HG02970 (cell line): ENCODE measurements around the gene E2F4.

Source experiments
- ATAC-seq: cut with Tn5 transposase; IDR thresholded peaks from one replicate; pipeline ENCODE4 v1.9.1; 2021; ENCODE audit warnings: mild to moderate bottlenecking, moderate library complexity, moderate number of reproducible peaks; ENCODE audit not compliant: unreplicated experiment, low FRiP score

E2F4 gene, protein sequence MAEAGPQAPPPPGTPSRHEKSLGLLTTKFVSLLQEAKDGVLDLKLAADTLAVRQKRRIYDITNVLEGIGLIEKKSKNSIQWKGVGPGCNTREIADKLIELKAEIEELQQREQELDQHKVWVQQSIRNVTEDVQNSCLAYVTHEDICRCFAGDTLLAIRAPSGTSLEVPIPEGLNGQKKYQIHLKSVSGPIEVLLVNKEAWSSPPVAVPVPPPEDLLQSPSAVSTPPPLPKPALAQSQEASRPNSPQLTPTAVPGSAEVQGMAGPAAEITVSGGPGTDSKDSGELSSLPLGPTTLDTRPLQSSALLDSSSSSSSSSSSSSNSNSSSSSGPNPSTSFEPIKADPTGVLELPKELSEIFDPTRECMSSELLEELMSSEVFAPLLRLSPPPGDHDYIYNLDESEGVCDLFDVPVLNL

DNA sequence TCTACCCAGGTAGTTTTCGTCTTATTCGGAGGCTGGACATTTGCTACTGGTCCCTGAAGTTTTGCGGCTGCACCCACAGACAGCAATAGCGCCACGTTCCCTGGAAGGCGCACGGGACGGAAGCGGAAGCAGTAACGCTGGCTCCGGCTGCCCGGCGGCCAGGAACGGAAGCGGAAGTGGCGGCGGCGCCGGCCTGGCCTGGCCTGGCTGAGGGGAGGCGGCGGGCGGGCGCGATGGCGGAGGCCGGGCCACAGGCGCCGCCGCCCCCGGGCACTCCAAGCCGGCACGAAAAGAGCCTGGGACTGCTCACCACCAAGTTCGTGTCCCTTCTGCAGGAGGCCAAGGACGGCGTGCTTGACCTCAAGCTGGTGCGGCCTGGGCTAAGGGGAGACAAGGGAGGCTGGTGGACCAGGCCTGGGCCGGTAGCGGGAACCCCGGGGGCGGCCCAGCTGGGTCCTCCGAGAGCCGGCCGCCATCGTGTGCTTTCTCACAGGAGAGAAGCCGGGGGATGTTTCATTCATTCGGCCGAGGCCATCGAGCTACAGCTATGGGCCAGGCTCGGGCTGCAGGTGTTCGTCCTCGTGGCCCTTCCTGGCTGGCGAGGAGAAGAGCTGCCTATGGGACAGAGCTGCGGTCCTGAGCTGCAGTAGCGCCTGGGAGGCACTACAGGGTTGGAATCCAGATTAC is at the start of gene E2F4:
E2F4 (plus strand) TSS at position 161 of the 687 bp plus-strand sequence; CDS start at position 234, 73 bp downstream.
- peak; percentile 79 for ATAC-seq

DNA sequence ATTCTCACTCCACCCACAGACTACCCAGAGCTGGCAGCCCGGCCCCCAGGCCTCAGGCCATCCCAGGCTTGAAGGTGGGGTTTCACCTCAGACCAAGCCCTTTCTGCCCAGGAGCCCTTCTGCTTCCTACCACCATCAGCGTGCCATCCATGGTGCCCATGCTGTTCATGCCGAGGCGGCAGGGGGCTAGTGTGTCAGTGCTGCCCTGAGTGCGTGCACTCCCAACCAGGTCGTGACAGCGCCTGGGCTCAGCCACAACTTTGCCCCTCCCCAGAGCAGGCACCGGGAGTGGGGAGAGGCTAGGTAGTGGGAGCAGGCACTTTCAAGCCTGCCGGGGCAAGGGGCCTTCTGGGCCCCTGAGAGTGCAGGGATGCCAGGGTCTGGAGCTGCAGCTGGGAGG is 49.6 kb upstream of the E2F4 start:
- no peak for ATAC-seq

DNA sequence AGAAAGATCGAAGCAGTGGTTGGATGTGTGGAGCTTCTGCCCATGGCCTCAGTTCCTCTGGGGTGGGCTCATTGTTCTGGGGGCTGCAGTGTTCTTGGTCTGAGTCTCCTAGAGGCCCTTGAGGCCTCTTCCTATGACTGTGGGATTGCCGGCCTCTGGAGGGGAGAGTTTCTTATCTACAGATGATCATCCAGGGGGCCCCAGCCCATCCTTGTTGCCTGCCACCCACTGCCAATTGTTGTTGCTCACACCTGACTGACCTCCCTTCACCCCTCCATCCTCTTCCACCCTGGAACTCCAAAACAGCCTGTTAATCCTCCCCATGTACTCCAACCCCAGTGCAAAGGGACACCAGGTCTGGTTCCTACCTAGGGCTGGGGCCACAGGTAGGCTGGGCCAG is 47.0 kb upstream of the E2F4 start:
- ATAC-seq, result no peak

DNA sequence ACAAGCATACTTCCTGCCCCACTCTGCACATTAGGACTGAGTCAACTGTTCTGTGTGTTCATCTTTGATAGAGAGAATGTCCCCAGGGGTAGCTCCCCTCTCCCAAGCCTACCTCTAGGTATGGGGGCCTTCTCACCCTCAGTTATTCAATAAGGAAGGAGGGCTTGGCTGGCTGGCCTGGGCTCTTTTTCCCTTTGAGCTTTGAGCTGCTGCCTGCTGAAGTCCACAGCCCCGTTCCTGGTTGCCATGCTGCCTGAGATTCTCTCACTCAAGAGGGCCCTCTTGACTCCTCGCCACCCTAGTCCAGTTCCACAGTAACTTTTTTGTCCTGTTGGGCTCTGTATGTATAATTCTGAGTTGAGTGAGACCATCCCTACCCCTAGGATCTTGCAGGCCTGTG is 46.2 kb upstream of the E2F4 start:
- no peak for ATAC-seq

DNA sequence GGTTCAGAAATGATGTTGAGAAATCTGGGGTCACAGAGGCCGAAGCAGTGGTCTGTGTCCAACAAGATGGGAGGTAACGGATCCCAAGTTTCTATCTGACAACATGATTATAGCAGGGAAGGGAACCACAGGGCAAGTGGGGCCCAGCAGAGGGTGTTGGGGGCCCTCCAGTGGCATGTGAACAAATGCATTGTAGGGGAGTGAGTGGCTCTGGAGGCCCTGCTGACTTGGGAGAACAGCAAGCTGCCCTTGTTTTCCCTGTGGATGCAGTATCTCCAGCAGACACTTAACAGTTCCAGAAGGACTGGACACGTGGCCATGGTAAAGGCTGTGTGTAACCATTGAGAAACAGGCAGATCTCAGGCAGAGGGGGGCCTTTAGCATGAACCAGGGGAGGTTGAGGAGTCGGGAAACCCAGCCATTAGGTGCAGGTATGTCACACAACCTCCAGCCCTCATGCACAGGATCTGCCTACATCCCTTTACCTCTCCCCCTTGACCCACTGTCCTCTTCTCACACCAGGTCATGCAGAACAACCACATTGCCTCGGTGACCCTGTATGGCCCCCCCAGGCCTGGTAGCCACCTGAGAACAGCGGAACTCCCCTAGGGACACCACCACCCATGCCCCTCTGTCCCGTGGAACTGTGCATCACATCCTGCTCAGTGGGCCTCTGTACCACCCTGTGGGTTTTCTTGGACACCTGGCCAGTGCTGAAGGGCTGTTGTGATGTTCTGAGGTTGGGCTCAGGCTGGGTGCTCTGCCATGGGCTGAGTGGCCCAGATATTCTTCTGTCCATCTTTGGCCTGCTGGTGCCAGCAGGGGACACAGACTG is 45.2 kb upstream of the E2F4 start:
- no peak for ATAC-seq

DNA sequence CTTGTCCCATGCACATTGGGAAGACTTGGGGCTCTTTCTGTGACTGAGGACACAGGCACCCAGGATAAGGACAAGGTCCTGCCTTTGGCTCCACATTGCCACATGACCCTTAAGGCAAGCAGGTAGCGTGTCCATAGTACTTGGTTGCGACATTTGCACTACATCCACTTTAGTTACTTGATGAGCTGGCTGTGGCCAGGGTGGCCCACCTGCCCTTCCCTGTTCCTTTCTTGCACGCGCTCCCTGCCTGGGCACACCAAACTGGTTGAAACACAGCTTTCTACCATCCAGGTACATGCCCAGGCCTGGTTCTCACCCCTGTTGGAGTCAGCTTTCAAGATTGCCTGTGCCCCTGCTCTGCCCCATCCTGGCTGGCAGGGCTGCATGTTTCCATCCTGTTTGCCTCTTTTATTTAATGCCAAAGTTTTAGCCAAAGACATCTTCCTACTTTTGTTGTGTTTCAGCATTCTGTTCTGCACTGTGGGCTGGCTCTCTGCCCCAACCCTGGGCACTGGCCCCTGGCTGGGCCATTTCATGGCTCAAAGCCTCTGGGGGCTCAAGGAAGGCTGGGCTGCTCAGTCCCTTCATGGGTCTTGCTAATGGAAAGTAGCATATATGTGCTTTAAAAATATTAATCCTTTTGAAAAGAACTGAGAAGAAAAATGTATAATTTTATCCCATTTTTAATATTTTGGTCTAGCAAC is 44.4 kb upstream of the E2F4 start:
- no peak for ATAC-seq

DNA sequence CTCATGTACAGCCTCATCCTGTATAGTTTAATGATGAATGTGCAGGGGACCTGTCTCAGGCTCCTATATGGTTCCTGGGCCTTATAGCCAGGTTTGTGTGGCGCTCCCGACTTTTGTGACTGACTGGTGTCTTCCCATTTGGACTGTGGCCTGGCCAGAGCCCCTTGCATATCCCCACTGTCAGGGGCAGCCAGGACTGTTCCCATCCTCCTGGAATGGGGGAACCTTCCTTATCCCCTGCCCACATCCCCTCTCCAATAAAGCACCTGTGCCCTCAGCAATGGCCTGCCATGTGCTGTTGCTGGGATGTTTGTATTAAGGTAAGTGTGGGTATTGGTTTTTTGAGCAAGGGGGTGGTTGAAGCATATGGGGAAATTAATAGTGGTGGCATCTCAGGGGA is 43.7 kb upstream of the E2F4 start:
- ATAC-seq, result no peak

DNA sequence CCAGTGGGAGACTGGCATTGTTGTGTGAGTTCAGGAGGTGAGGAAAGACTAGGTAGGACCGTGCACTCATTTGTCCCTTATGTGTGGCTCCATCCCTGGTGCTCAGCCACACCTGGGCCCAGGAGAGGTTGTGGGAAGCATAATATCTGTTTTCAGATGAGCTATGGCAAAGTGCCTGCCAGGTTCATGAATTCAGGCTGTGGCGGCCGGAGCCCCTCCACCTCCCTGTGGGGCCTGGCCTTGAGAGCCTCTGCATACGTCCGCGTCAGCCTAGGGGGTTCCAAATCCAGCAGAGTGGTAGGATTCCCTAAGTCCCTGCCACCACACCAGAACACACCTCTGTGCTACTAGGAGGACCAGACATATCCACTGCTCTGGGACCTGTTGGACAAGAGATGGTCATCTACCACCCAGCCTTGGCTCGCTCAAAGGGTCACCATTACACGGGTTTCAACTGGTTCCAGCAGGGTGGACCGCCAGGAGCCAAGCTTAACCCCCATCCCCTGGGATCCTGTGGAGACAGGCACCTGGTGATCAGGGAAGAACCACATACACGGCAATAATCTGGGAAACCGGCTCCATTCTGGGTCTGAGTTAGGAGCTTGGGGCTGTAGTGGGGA is 43.2 kb upstream of the E2F4 start:
- ATAC-seq, result no peak

DNA sequence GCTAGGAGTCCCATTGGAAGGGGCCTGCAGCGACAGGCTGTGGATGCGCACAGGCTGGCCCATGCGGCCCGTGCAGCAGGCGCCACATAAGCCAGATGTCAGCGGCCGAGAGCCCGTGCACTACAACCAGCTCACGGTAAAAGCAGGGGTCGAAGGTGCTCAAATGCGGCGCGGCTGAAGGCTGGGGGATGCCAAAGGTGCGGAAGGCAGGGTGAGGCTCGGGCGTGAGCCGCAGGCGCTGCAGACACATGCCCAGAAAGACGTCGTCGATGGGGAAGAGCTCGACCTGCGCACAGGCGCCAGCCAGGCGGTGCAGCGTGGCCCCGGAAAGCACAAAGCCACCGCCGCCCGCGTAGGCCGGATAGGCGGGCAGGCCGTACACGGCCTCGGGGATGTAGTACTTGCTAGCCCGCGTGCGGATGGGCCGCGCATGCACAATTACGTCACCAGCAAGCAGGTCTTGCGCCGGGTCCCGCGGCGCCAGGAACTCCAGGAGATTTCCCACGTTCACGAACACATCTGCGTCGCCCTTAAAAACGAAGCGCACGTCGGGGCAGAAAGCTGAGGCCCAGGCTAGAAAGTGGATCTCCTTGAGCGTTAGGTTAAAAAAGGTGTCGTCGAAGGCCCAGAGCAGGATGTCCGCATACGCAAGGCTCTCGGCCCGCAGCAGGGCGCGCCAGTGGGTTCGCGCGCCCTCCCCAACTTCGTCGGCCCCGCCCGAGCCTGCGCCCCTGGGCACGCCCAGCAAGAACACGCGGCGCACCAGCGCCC is 42.5 kb upstream of the E2F4 start:
- no peak for ATAC-seq

DNA sequence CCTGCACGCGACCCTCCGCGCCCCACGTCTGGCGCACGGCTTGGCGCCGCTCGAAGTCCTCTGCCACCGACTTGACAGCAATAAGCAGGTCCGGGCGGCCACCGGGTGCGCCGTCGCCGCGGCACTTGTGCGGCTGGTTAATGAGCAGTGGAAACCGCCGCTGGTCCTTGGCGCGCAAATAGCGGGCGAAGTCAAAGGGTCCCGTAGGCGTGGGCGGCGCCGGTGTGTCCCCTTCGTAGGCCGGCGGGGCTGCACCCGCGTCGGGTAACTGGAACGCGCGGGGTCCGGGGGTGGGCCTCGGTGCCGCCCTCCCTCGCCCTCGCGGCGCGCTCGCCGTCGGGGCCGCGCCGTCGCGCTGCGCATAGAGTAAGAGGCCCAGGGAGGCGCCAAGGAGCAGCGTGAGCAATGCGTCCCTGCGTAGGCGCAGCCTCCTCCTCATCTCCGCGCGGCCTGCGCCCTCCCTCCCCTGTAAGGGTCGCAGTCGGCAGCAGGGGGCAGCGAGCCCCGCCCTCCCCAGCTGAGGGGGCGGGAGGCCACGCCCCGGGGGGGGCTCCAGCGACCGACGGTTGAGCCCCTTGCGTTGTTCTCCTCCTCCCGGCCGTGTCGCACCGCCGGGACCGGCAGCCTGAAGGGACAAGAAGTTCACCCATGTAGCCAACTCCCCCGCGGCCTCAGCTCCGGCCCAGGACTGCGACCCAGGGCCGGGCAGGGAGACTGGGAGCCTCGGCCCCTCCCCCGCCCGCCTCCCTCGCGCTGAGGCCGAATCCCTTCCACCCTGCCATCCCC is 41.7 kb upstream of the E2F4 start:
- ATAC-seq, result no peak

DNA sequence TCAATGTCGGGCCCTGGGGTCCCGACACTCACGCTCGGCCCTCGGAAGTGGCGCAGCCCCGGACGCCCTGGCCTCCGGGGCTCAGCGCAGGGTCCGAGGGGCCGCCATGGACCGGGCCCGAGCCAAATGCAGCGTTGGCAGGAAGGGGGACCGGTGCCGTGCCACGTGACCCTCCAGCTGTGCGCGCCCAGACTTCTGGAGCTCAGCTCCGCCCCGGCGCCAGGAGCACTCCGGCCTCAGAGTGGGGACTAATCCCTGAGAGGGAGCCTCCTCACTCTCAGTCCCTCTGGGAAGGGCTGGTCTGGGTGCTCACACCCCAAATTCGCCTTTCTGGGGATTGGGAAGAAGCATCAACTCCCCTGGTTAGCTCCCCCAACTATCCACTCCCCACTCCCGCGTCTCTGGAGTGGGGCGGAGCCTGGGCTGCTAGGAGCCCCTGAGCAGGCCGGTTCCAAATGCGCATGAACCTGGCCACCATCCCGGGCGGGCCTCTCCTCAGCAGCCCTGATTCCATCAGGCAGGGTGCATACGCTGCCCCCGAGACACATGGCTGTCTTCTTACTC is 41.0 kb upstream of the E2F4 start, which contains the start of gene B3GNT9:
B3GNT9 (minus strand) TSS at position 166 of the 564 bp plus-strand sequence. CDS start 513 bp downstream, outside the sequence.
- ATAC-seq, result no peak

DNA sequence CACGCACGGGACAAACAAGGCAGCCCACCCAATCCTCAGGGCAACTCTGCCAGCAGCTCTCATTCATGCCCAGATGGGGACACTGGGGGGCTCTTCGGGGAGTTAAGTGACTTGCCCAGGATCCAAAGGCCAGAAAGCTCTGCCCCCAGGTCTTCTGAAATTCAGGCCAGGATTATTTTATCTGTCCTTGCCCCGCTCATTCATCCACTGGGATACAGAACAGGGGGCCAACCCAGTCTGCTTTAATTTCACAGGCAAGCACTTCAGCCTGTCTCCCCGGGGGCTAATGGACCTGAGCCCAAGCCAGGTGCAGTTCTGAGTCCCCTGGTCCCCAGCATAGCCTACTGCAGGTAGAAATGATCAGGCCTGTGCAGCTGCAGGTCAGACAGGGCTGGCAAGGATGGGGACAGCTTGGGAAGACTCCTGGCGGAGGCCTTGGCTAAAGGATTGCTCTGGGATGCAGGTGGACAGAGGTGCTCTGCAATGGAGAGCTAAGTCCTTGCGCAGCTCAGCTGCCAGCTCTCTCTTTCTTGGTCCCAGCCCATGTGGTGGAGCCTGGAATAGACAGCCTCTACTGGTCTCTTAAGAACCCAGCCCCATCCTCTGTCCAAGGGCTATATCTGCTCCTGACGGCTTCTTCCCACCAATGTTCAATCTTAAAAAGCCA is 40.4 kb upstream of the E2F4 start:
- no peak for ATAC-seq

DNA sequence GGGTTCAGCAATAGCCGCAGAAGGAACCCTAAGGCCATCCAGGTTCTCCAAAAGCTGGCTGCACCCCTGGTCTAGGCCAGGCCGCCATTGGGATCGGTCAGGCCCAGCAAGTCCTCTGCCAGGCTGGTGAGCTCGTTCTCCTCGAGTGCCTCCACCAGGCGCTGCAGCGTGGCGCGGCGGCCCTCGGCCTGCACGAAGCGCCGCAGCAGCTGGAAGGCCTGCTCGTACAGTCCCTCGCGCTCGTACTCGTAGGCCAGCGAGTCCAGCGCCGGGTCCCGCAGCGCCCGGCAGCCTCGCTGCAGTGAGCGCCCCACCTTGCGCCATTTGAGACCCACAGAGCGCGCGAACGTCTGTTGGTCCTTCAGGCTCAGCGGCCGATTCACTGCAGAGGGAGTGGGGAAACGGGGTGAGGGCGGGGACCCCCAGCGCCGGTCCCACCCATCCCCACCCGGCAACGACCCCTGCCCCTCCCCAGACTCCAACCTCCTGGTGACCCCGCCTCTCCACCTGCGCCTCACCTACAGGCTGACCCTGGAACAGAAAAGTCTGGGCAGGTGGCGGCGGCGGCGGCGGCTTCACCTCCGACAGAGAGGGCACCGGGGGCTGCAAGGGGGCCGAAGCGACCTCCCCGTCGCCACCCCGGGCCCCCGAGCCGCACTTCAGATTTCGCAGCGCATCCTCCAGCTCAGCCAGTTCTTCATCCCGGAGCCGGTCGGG is 37.2 kb upstream of the E2F4 start:
- ATAC-seq, result no peak

DNA sequence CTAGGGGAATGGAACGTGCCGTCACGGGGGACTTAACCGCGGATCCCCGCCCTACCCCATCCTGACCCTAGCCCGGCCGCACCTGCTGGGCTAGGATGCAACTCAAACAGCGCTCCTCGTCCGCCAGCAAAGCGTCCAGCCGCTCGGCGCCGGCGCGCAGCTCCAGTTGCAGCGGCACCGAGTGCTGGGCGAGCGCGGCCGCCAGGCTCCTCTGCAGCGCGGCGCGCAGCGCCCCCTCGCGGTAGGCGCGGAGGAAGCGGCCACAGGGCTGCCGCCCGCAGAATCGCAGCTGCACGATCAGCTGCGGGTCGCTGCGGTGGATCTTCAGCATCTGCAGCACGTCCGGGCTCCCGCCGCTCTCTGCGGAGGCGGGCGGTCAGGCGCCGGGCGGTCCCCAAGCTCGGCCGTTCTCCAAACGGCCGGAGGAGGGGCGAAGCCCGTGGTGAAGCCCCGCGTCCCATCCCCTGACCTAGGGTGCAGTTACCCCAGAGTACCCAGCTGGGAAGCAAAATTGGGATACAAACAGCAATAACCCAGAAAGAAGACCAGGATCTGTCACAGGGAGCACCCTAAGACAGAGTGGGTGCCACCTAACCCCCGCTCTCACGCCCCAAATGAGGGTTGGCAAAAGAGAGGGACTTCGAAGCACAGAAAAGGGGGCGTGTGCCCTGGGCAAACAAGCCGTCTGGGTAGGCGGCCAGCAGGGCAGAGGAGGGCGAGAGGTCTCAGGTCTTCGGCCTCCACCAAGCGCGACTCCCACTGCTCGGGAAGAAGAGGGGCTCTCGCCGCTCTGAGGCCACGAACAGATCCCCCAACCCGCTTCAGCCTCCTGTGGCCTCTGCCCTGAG is 36.4 kb upstream of the E2F4 start:
- ATAC-seq, result no peak

DNA sequence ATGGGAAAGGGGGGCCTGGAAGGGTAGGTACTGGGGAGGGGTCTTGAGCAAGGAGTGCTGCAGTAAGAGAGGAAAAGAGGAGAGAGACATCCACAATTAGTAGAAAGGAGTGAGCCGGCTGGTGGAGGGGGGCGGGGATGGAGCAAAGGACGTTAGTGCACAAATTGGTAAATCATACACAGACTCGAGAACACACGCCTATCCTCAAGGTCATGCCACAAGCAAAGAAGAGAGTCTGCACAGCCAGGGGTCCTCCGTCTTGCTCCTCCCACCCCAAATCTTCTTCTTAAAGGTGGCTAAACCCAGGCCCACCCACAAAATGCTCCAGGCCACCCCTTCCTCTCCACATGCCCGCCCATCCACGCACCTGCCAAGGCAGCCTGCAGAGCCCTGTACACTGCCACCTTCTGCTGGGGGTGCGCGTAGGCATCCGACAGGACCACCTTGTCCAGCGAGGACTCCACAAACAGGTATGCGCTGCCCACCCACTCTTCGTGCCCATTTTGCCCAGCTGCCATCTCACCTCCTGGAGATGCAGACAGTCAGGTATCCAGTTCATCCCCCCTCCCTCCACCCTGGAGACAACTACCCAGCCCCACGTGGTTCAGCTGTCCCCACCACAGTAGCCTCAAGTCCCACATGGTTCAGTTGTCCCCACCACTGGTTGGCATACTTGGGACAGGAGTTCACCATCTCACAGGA is 35.7 kb upstream of the E2F4 start:
- no peak for ATAC-seq
